AG04450 (cell line): ENCODE data around the gene NUDT12. TPM values are rescaled to one million over a fixed set of nuclear protein-coding genes. Genes with fewer than 3 reads are reported as not detected.

Experiments used
- CTCF ChIA-PET: fragments of 300-600, 350-600 bp; formaldehyde crosslinking; extraction: SDS; loops from one replicate; lab custom pipeline; 2022; ENCODE audit warnings: antibody characterized with exemption, inconsistent platforms; lab: Charles Lee
- POLR2A ChIA-PET: fragments of 350-600 bp; formaldehyde crosslinking; extraction: SDS; loops from one replicate; lab custom pipeline; 2021; ENCODE audit warnings: antibody characterized with exemption, inconsistent platforms; lab: Yijun Ruan, JAX
- DNase-seq: peaks from one replicate; pipeline ENCODE4 v3.0.0-alpha.2; 2011; ENCODE audit warnings: low read depth, low spot score
- H3K27ac ChIP-seq: one replicate; pipeline ENCODE4 v1.5.1; 2012; ENCODE audit warnings: low read depth, low read length, control low read depth
- H3K27me3 ChIP-seq: one replicate; pipeline ENCODE4 v1.6.0; 2012; ENCODE audit warnings: low read length; ENCODE audit not compliant: control insufficient read depth, insufficient read depth
- H3K4me3 ChIP-seq: 2 replicates; pipeline ENCODE4 v1.5.1; 2011; ENCODE audit warnings: mild to moderate bottlenecking, low read depth, low read length, control low read depth
- H3K9me3 ChIP-seq: 2 replicates; pipeline ENCODE4 v1.5.1; 2012; ENCODE audit warnings: low read length; ENCODE audit not compliant: control insufficient read depth, insufficient read depth
- polyA plus RNA-seq: library from polyadenylated mRNA; depleted of rRNA; stranded (reverse); fragments of >200 nt; gene quantifications from 2 replicates; pipeline ENCODE4 v1.2.3, GENCODE V29; 2011
- TF ChIP-seq, protein P1 (sequence below): IDR thresholded peaks from 2 replicates; pipeline ENCODE4 v1.5.1; 2011; ENCODE audit warnings: low read depth, low read length, control low read depth, inconsistent platforms

Gene NUDT12
- polyA plus RNA-seq, 1 experiment, result 12.3 TPM

GRCh38 chr5:103514371-103514770 is 48.2 kb downstream of the NUDT12 start:
- H3K9me3 ChIP-seq, result no peaks in the 10 kb centered on the region
- H3K27ac ChIP-seq, result no peak overlapping the region
- TF ChIP-seq, protein P1, sequence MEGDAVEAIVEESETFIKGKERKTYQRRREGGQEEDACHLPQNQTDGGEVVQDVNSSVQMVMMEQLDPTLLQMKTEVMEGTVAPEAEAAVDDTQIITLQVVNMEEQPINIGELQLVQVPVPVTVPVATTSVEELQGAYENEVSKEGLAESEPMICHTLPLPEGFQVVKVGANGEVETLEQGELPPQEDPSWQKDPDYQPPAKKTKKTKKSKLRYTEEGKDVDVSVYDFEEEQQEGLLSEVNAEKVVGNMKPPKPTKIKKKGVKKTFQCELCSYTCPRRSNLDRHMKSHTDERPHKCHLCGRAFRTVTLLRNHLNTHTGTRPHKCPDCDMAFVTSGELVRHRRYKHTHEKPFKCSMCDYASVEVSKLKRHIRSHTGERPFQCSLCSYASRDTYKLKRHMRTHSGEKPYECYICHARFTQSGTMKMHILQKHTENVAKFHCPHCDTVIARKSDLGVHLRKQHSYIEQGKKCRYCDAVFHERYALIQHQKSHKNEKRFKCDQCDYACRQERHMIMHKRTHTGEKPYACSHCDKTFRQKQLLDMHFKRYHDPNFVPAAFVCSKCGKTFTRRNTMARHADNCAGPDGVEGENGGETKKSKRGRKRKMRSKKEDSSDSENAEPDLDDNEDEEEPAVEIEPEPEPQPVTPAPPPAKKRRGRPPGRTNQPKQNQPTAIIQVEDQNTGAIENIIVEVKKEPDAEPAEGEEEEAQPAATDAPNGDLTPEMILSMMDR, result no peak
- ChIA-PET POLR2A (no interaction called here), CTCF (interaction anchor here (1.2 kb wide), 1 partner anchor 282 kb away, joined by 3 read pairs; no protein-coding TSS in a partner anchor)
- peaks cover 3% of the 10 kb centered on the region for H3K27me3 ChIP-seq
- H3K4me3 ChIP-seq, result no peak overlapping the region
- no peak for DNase-seq

GRCh38 chr5:103513701-103514100 is 48.9 kb downstream of the NUDT12 start:
- CTCF ChIA-PET, result interaction anchor here (0.6 to 1.3 kb wide), 3 partner anchors 37 to 665 kb away, joined by 3 read pairs; no protein-coding TSS in a partner anchor

DNA sequence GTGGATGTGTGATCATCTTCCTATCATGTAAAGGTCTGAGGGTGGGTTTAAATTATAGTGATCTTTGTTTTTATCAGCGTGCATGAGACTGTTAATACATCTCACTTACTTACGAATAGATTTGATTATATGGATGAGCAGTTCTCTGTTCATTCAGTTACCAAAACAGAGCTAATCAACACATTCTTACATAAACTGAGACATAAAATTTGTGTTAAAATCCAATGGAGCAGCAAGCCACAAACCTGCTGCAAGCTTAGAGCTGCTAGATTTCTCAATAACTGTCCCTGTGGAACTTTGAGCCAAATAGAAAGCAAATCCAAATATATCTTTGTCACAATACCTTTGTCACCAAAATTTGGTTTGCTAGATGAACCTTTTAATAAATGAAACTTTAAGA is 50.1 kb downstream of the NUDT12 start:
- DNase-seq, result no peak
- Histone ChIP-seq H3K27ac (no peak overlapping the region), H3K4me3 (no peak overlapping the region), H3K27me3 (peaks cover 3% of the 10 kb centered on the region), H3K9me3 (no peaks in the 10 kb centered on the region)
- CTCF ChIA-PET, result no interaction called here
- POLR2A ChIA-PET, result no interaction called here
- TF ChIP-seq, protein P1, result no peak

More at GRCh38 chr5:103513701-103514100, 48.9 kb downstream of the NUDT12 start:
- no peak for DNase-seq
- H3K27ac ChIP-seq, result no peak overlapping the region
- peaks cover 3% of the 10 kb centered on the region for H3K27me3 ChIP-seq
- TF ChIP-seq, protein P1, result no peak
- no peak overlapping the region for H3K4me3 ChIP-seq
- POLR2A ChIA-PET, result no interaction called here
- no peaks in the 10 kb centered on the region for H3K9me3 ChIP-seq

DNA sequence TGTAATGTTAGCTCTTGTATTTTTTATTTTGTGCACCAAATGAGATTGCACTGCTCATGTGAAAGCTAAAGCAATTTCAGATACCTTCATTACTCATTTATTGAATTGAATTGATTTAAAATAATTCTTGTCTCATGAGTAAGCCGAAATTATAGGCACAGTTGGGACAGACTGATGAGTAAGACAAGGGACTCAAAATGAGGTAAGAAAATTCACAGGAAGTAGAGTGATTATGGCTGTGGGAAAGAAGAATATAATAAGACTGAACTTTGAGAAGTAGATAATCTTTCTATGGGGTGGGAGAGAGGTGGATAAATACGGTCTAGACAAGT is 51.1 kb downstream of the NUDT12 start:
- CTCF ChIA-PET, result no interaction called here
- H3K9me3 ChIP-seq, result no peaks in the 10 kb centered on the region
- POLR2A ChIA-PET, result no interaction called here
- TF ChIP-seq, protein P1, result no peak
- H3K4me3 ChIP-seq, result no peak overlapping the region
- H3K27ac ChIP-seq, result no peak overlapping the region
- no peak for DNase-seq
- H3K27me3 ChIP-seq, result peaks cover 3% of the 10 kb centered on the region

DNA sequence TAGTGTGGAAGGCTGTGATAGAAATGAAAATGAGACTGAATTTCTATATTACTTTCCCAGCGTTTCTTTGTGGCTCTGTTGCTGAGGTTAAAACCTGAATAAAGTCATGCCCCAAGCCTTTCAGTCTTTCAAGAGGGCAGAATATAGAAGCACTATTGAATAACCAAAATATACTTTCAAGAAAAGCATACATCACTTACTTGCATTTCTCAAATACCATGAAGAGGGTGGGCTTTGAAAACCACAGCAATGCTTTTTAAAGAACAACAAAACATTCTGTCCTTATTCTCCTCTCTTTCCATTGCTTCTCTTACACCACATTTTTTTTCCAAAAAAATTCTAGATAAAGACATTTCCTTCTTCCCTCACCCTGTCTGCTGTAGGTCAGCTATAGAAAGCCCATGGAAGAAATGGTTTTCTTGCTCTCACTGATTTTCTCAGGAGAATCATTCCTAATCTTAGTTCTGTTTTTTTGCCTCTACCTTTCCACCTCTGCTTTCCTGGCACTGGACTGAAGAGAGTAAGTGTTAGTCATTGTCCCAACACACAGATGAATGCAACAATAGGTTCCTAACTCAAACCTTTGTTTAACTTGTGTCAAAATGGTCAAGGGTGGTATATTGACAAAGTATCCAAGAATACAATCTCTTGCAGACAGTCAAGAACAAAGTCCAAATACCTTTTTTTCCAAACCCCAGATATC is 51.6 kb downstream of the NUDT12 start:
- Histone ChIP-seq H3K4me3 (no peak overlapping the region), H3K9me3 (no peaks in the 10 kb centered on the region), H3K27ac (no peak overlapping the region), H3K27me3 (no peaks in the 10 kb centered on the region)
- CTCF ChIA-PET, result no interaction called here
- TF ChIP-seq, protein P1, result no peak
- no peak for DNase-seq
- POLR2A ChIA-PET, result no interaction called here
